GM19239 (cell line): Measurements from ENCODE around the gene ZNF248.
"Not testable (repeated sequence)": the region's sequence is repeated elsewhere in the genome, so short reads cannot be mapped to it uniquely, and the experiment has no call there.

ENCODE experiments used
- DNase-seq: peaks from one replicate; pipeline ENCODE4 v3.0.0; 2011; ENCODE audit warnings: low spot score; ENCODE audit not compliant: insufficient read length
- FAIRE-seq: peaks from 2 replicates; lab custom pipeline; 2011; peaks lifted over from hg19 to GRCh38; lab: Jason Lieb, UNC

The ZNF248 gene

DNA sequence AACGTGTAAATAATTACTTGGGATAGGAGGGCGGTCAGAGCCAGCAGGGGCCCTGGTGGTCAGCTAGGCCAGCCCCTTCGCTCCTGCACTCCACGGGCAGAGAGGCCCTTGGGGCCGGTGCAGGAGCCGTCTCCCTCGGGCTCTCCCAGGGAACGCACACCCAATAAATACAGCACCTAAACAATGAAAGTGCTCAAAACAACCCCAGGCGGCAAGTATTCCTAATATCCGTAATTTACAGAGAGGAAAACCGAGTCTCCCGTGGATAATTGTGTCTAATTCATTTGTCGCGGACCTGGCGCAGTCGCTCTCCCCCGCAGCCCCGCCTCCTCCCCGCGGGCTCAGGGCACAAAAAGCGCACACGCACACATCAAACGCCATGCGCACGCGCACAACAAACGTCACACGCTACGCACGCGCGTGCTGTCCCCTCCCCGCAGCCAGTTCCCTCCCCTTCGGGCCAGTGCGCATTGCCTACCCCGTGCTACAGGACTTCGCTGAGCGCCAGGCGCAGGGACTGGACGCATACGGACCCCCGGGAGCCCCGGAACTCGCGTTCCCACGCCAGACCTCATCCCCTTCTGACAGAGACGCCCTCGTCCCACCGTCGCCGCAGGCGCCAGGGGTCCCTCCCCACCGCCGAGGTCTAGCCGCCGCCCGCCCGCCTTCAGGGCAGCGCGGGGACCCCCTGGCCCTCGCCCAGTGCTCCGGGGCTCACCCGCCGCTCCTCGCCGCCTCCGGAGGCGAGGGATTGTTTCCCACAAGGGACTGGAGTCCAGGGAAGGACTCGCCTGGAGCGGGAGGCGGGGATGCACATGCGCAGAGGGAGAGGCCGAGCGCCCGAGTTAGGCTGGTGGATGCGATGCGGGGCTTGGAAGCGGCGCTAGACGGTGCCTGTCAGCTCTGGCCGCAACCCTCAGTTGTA is at the start of gene ZNF248:
Gene ZNF248, minus strand, starts transcription at position 324 of the 925 bp plus-strand sequence. CDS start 1,300 bp downstream, outside the sequence.
- DNase-seq (peak; percentile 80), FAIRE-seq (peak; percentile 91)

DNA sequence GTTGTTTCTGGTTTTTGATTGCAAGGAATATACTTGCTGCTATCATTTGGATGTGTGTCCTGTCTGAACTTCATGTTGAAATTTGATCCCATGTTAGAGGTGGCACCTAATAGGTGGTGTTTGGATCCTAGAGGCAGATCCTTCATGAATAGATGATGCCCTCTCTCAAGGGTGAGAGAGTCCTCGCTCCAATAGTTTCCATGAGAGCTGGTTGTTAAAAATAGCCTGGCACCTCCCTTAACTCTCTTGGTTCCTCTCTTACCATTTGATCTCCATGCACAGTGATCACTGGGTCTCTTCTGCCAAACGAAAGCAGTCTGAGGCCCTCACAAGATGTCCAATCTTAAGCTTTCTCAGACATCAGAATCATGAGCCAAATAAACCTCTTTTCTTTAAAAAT is 49.0 kb upstream of the ZNF248 start:
- no peak for DNase-seq

DNA sequence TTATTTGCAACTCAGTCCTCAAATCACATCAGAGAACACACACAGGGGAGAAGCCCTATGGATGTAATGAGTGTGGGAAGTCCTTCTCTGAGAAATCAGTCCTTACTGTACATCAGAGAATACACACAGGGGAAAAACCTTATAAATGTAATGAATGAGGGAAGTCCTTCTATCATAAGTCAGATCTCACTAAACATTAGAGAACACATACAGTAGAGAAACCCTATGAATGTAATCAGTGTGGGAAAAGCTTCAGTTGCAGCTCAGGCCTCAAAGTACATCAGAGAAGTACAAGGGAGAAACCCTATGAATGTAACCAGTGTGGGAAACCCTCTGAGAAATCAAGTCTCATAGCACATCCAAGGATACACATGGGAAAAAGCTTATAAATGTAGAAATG is 39.0 kb upstream of the ZNF248 start:
- FAIRE-seq (no peak), DNase-seq (no peak)

More for the DNA sequence above, 49.0 kb upstream of the ZNF248 start:
- no peak for FAIRE-seq

DNA sequence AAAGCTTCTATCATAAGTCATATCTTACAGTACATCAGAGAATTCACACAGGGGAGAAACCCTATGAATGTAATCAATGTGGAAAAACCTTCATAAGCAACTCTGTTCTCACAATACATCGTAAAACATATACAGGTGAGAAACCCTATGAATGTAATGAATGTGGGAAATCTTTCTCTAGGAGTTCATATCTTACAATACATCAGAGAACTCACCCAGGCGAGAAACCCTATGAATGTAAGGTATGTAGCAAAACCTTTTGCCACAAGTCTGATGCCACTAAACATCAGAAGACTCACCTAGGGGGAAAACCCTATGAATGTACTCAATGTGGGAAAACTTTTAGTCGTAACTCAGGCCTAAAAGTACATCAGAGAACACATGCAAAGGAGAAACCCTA is 38.3 kb upstream of the ZNF248 start:
- DNase-seq = no peak
- FAIRE-seq = no peak

DNA sequence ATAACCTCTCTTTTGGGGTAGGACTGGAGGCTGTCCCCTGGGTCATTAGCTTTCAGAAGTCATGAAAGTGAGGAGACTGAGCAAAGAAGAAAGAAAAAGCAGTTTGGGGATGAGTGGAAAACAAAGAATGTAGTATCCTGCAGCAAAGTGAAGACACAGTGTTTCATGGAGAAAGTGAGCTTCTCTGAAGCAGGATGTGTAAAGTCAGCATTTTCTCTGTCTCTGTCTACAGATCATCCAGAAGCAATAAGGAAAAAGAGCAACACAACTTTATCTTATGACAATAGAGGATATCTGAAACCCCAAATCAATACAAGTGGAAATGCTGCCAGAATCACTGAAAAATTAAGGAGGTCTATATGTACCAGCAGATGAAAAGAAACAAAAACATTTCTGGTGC is 28.4 kb upstream of the ZNF248 start:
- FAIRE-seq (no peak), DNase-seq (no peak)

DNA sequence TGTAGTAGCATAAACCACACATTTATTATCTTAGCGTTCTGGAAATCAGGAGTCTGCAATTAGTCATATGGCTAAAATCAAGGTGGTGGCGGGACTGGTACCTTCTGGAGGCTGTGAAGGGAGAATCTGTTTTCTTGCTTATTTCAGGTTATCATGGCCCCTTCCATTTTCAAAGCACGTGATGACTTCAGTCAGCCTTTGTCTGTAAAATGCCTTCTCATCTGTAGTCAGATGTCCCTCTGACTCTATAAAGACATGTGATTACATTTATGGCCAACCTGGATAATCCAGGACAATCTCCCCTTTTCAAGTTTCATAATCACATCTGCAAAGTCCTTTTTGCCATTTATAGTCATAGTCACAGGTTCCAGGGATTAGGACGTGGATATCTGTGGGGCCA is 15.5 kb upstream of the ZNF248 start:
- no peak for FAIRE-seq

DNA sequence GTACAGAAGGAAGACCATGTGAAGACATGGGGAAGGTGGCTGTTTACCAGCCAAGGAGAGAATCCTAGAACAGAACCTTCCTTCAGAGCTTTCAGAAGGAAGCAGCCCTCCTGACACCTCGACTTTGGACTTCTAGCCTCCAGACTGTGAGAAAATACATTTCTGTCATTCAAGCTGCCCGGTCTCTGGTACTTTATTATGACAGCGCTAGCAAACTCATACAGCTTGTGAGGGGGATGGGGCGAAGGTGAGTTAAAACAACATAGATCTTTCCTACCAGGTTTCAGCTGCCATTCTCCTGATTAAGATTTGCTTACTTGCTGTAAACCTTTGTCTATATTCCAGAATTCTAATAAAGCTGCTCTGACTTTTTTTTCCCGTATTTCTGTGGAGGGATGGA is 14.9 kb upstream of the ZNF248 start:
- no peak for DNase-seq
- FAIRE-seq = no peak

More for the DNA sequence above, 15.5 kb upstream of the ZNF248 start:
- DNase-seq = no peak

DNA sequence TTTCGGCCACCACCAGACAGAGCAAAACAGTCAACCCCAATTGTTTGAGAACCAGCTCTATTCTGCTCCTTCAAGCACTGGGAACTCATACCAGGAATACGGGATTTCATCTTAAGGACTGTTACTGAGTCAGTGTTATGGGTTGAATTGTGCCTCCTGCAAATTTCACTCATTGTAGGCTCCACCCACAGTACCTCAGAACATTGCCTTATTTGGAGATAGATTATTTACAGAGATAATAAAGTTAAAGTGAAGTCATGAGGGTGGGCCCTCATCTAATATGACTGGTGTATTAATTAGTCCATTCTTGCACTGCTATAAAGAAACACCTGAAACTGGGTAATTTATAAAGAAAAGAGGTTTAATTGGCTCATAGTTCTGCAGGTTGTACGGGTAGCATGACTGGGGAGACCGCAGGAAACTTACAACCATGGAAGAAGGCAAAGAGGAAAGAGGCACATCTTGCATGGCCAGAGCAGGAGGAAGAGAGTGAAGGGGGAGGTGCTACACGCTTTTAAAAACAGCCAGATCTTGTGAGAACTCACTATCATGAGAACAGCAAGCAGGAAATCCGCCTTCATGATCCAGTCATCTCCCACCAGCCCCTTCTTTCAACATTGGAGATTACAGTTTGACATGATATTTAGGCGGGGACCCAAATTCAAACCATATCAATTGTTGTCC is 14.3 kb upstream of the ZNF248 start:
- FAIRE-seq (no peak), DNase-seq (no peak)

DNA sequence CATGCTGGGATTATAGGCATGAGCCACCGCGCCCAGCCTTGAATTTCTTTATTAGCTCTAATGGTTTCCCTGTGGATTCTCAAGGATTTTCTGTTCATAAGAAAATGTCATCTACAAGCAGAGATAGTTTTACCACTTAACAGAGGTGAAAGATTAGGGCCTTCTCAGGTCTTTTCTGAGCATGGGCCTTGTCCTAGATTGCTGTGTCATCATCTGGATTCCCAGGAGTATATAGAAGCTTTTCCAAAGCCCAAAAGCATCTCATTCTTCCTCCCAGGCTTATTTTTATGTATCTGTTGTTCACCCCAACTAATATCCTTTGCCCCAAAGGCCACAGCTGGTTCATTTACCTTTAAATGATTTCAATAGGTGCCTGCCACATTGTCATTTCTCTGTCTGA is 13.7 kb upstream of the ZNF248 start:
- FAIRE-seq (no peak), DNase-seq (no peak)

DNA sequence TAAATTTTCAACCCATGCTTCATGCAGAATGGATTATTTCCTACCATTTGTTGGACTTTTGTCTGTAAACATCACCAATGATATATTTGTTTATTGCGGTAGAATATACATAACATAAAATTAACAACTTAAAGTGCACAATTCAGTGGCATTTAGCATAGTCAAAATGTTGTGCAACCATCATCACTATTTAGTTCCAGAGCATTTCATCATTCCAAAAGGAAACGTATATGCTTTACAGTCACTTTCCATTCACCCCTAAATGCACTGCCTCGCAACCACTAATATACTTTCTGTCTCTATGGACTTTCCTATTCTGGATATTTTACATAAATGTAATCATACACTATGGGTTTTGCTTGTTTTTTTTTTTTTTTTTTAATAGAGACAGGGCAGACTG is 11.4 kb upstream of the ZNF248 start:
- FAIRE-seq (no peak), DNase-seq (no peak)

DNA sequence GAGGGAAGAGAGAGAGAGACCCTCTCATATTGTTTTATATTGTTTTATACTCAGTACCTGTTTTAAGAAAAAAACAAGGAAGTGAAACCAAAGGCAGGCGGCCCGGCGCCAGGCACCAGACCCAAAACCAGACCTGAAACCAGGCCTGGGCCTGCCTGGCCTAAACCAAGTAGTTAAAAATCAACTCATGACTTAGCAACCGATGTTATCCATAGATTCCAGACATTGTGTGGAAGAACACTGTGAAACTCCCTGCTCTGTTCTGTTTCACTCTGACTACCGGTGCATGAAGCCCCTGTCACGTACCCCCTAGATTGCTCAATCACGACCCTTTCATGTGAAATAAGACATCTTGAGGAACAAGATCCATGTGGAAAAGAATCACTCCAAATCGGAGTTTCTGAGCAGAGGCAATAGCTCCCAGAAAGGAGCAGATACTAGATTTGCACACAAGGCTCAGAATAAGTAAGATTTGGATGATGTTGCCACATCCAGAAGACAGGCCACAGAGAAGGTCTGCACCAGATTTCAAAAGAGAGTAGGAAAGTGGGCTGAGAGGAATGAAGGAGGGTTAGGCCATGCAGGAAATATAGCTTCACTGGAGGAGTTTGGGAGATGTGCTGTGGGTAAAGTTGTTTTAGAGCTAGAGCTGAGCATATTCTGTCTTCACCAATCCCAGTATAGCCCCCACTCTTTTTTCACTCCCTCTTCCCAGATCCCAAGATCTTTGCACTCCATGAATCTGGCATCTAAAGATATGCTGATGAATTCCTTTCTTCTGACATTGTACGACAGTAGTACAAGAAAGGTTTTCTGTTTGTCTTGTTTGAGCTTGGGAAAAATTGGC is 8.8 kb upstream of the ZNF248 start:
- DNase-seq = no peak
- FAIRE-seq = peak; percentile 99

DNA sequence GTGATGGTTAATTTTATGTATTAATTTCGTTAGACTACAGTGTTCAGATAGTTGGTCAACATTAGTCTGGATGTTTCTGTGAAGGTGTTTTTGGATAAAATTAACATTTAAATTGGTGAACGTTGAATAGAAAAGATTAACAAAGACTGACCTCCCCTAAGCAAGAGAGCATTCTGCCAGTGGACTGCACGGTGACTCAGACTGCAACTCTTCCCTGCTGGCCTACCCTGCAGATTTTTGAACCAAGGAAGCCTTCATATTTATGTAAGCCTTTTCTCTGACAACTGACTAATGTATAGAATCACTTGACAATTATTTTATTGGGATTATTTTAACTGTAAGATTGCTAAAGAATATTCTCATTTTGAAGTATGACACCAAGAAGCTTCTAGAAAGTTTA is 7.9 kb upstream of the ZNF248 start:
- FAIRE-seq = peak; percentile 28

DNA sequence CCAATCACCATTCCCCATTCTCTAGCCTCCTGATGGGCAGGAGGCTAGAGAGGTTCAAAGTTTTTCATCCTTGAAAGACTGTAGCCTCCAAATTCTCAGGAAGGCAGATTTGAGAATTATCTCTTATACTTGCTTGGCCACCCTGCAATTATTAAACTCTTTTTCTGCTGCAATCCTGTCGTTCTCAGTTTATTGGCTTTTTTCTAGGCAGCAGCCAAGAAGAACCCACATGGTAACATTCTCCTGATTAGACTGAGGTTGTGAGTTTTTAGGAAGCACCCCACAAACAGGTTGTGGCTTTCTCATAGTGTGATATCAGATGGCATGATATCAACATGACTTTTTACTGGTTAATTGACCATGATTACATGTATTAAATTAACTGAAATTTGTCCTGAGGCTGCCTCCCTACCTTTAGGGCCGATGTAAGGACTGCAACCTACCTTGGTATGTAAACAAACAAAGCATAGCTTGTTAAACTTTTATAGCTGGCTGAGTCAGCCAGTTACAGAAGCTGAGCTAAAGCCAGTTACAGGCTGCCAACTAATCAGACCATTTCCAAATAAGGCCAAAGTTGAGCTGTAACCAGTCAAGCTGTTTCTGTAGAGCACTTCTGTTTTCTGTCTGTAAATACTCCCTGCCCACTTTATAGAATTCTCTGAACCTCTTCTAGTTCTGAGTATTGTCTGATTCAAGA is 3.2 kb upstream of the ZNF248 start:
- no peak for DNase-seq
- FAIRE-seq = no peak

More for the DNA sequence above, 7.9 kb upstream of the ZNF248 start:
- no peak for DNase-seq

DNA sequence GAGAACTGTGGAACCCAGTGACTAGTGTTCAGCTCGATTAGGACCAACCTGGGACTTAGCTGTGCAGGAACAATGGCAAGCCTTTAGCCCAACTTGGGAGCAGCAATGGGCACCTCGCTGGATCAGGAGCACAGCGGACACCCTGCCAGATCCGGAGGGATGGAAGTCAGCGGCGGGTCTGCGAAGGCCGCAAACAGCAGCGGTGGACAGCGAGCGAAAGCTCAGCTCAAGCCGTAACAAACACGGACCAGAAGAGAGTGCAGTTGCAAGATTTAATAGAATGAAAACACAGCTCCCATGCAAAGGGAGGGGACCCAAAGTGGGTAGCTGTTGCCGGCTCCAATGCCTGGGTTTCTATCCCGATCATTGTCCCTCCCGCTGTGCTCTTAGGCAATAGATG is 1.9 kb upstream of the ZNF248 start:
- not testable (repeated sequence) for FAIRE-seq, DNase-seq

DNA sequence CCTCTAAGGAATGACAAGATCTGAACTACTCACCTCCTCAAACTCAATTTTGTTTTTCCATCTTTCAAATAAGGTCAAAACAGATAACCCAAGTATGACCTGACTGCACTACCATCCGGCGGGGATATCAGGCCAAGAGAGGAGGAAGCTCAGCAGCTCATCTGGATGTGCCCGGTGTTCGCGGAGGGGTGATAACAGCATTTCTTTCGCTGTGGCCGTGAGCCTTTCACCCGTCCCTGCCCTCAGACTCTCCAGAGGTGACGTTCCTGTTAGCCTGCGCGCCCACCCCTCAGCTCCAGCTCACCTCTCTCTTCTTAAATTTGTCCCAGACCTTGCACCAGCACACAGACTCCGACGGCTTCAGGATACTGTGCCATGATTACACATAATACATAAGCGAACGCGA is 526 bp downstream of the ZNF248 start:
- no peak for DNase-seq
- FAIRE-seq = peak; percentile 57

DNA sequence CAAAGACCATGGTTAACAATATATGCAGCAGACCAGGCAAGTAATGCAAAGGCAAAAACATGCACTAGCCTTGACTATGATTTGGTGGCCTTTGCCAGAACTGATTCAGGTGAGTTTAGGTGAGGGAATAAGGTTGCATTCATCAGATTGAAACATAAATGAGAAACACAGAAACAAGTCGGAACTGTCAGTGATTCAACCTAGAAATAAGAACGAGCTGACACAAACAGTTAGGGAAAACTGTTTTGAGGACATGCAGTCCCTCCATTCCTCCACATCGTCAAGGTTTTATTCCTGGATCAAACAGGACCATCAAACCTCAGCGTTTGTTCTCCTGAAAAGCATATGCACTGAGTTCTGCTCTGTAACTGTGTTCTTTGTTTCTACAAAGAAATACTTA is 1.8 kb downstream of the ZNF248 start:
- DNase-seq = no peak
- FAIRE-seq = no peak

DNA sequence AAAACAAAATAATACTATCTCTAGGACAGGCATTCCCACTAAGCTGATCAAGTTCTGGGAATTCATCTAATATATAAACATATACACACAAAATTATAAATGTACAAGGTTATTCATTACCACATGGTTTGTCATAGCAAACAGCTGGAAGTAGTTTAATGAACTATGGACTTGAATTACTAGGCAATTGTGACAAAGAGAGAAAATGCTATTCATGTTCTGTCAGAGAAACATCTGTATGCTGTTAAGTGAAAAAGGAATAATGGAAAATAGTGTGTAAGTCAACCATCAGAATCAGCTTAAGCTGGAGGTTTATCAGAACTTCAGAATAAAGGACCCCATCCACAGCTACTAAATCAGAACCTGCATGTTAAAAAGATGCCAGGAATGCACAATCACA is 2.8 kb downstream of the ZNF248 start:
- DNase-seq (no peak), FAIRE-seq (no peak)

DNA sequence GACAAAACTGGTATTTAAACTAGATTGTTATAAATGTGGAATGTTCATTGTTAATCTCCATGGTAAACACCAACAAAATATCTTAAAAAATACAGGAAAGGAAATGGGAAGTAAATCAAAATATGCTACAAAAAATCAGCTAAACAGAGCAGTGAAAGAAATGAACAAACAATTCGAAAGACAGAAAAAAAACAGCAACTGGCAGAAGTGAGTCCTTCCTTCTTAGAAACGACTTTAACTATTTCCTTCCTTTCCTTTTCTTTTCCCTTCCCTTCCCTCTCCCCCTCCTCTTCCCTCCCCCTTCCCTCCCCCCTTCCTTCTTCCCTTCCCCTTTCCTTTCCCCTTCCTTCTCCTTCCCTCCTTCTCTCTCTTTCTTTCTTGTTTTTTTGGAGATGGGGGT is 12.8 kb downstream of the ZNF248 start:
- no peak for FAIRE-seq
- no peak for DNase-seq

DNA sequence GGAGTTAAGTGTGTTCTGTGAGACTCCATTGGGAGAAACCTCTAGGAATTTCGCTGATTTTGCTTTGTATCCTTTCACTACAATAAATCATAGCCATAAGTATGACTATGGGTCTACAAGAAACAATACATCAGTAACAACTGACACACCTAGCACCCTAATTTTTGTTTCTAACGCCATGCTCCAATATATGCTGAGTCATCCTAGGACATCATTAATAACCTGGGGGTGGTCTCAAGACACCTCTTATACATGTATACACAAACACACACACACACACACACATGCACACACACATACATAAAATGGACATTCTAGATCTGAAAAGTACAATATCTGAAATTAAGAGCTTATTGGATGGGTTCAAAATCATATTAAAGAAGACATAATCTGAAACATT is 18.2 kb downstream of the ZNF248 start:
- no peak for DNase-seq
- no peak for FAIRE-seq
